ENCODE results near the gene TMEM175. TPM values are rescaled to one million over a fixed set of nuclear protein-coding genes. Genes with fewer than 3 reads are reported as not detected.

TMEM175 gene
- total and polyA plus RNA-seq, 9 of the 15 experiments (the other 6 are each of a cell fraction or from before 2014, with no cell fraction given), result 0.13 to 30.9 (median 9.4) TPM

DNA sequence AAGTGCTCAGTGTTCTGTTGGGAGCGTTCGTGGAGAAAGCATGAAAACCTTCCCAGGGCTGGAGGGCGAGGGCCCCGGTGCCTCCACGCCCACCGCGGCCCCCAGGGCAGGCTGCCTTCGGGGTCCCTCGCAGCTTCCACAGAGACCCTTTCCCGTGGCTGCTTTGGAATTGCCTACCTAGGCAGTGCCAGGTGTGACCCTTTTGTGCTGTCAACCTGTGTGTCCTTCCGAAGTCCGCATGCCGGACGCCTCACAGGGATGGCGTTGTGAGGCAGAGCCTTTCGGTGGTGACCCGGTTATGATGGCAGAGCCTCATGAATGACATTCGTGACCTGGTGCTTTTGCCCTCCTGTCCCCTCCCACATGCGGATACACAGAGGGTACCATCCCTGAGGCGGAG is 17.4 kb downstream of the TMEM175 start:
- DNase-seq (ENCODE audit: extremely low read depth in 1 of 4, low spot score in 3 of 4), result no peak
- Histone ChIP-seq H3K4me3 (no peak overlapping the region), H4K20me1 (replicated peaks; ENCODE audit: control insufficient read depth, insufficient read depth, low read length) (0 out of 2 replicates have a peak, but pooled peaks cover 4% of the 10 kb centered on the region), H3K79me2 (ENCODE audit: control insufficient read depth, insufficient read depth, low read length) (no peaks in the 10 kb centered on the region), H3K9ac (ENCODE audit: insufficient read depth in 1 of 2, low read depth in 2 of 2, low read length in 2 of 2) (peak overlapping the region in 1 of 2 experiments; percentile 52; a peak in 1 of 4 replicates), H3K9me1 (ENCODE audit: control insufficient read depth, insufficient read depth, low read length) (no peaks in the 10 kb centered on the region), H2AFZ (ENCODE audit: low read depth, low read length) (no peak overlapping the region), H3K36me3 (ENCODE audit: control insufficient read depth, insufficient read depth, low read length) (no peaks in the 10 kb centered on the region), H3K4me2 (ENCODE audit: insufficient read depth, low read length) (no peak overlapping the region), H3K9me3 (replicated peaks; ENCODE audit: control insufficient read depth, insufficient read depth, low read depth, low read length) (no peaks in the 10 kb centered on the region), H3K27me3 (ENCODE audit: control insufficient read depth in 2 of 2, insufficient read depth in 2 of 2, low read length in 2 of 2) (no peaks in the 10 kb centered on the region), H3K27ac (ENCODE audit: extremely low read depth, low read depth, low read length) (no peak overlapping the region), H3K4me1 (replicated peaks in 1 of 2; ENCODE audit: control insufficient read depth in 2 of 2, insufficient read depth in 2 of 2, low read length in 2 of 2) (peaks cover 0 to 48% of the 10 kb centered on the region in 2 experiments; a peak in 2 of 5 replicates)
- no peak for FAIRE-seq
- in situ Hi-C loops (cut with MboI), result no loop called here
- 62% methylated on average over 18 of the region's 20 CpGs for WGBS (ENCODE audit: insufficient coverage, low coverage, missing lambda C conversion rate)
- ChIA-PET POLR2A (interaction anchor here (0.7 kb wide), 1 partner anchor 57 kb away, joined by 4 read pairs; no protein-coding TSS in a partner anchor), CTCF (ENCODE audit: low intra/inter-chr PET ratio) (no interaction called here)
- intact Hi-C loops (cut with micrococcal nuclease), result no loop called here
- no TSS peak for BruUV-seq (replicated peaks)
- no peak for ATAC-seq
- TF ChIP-seq RB1 (IDR thresholded peaks at IDR 0.05; ENCODE audit: low read depth) (no peak), KHSRP (IDR thresholded peaks at IDR 0.05) (no peak), KDM5B (IDR thresholded peaks at IDR 0.05; ENCODE audit: insufficient replicate concordance, low read depth, low read length) (no peak), KLF10 (CRISPR knock-in tag; IDR thresholded peaks at IDR 0.05) (no peak), XRCC5 (IDR thresholded peaks at IDR 0.05; ENCODE audit: low read depth, low read length) (no peak), BDP1 (IDR thresholded peaks at IDR 0.05; ENCODE audit: insufficient read depth, insufficient read length) (no peak), ZNF224 (CRISPR knock-in tag; IDR thresholded peaks at IDR 0.05) (no peak), ZNF143 (CRISPR knock-in tag; IDR thresholded peaks at IDR 0.05) (no peak), TARDBP (IDR thresholded peaks at IDR 0.05) (no peak), USF2 (CRISPR knock-in tag; IDR thresholded peaks at IDR 0.05) (no peak), ZKSCAN1 (IDR thresholded peaks at IDR 0.05; ENCODE audit: low read depth, low read length) (no peak), ZBTB7A (IDR thresholded peaks at IDR 0.05; ENCODE audit: borderline replicate concordance, control insufficient read depth, low read depth, low read length) (no peak), TRIM28 (IDR thresholded peaks at IDR 0.05) (no peak), POLR2AphosphoS2 (IDR thresholded peaks at IDR 0.05; ENCODE audit: low read length) (no peak), NR2C1 (IDR thresholded peaks at IDR 0.05) (no peak), NR2C1 (tag; IDR thresholded peaks at IDR 0.05) (no peak), TEAD2 (tag; IDR thresholded peaks at IDR 0.05) (no peak), ZNF217 (CRISPR knock-in tag; IDR thresholded peaks at IDR 0.05) (no peak), ZNF785 (CRISPR knock-in tag; IDR thresholded peaks at IDR 0.05) (no peak), FOS (IDR thresholded peaks at IDR 0.05; ENCODE audit: extremely low read depth, insufficient read length) (no peak)
- TF ChIP-seq, protein P1, sequence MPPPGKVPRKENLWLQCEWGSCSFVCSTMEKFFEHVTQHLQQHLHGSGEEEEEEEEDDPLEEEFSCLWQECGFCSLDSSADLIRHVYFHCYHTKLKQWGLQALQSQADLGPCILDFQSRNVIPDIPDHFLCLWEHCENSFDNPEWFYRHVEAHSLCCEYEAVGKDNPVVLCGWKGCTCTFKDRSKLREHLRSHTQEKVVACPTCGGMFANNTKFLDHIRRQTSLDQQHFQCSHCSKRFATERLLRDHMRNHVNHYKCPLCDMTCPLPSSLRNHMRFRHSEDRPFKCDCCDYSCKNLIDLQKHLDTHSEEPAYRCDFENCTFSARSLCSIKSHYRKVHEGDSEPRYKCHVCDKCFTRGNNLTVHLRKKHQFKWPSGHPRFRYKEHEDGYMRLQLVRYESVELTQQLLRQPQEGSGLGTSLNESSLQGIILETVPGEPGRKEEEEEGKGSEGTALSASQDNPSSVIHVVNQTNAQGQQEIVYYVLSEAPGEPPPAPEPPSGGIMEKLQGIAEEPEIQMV (tag; conservative IDR thresholded peaks at IDR 0.05; ENCODE audit: low read depth), result no peak

All from K562 (cell line).